ENCODE results near the gene PIK3C2B.

- TF ChIP-seq CTCF (conservative IDR thresholded peaks at IDR 0.05; ENCODE audit: low read depth, low read length) = no peak
- no peak for TF ChIP-seq EZH2 (IDR thresholded peaks at IDR 0.05; ENCODE audit: low read length, unreplicated experiment)
- no peak for TF ChIP-seq EZH2phosphoT487 (IDR thresholded peaks at IDR 0.05; ENCODE audit: borderline replicate concordance, low read length)
These were observed 43.9 kb downstream of the PIK3C2B start for GRCh38 chr1:204450461-204451257.

Measured in PC-3 (cell line).